Parathyroid adenoma (tissue), 2 donors: ENCODE measurements around the gene AHSP.

Experiments
- H2AFZ ChIP-seq: fragments of 300-600 bp; sonication (generic); one replicate; pipeline ENCODE4 v1.7.0; 2017; ENCODE audit warnings: antibody characterized with exemption, mild to moderate bottlenecking
- H3K27ac ChIP-seq: fragments of 300-600 bp; sonication (generic); one replicate; pipeline ENCODE4 v1.7.0; 2017
- H3K27me3 ChIP-seq: fragments of 300-600 bp; sonication (generic); one replicate; pipeline ENCODE4 v1.7.0; 2017; ENCODE audit warnings: low read length; ENCODE audit not compliant: control insufficient read depth, insufficient read depth
- H3K36me3 ChIP-seq: fragments of 300-600 bp; sonication (generic); one replicate; pipeline ENCODE4 v1.7.0; 2017; ENCODE audit warnings: low read length; ENCODE audit not compliant: control insufficient read depth, insufficient read depth
- H3K4me1 ChIP-seq: fragments of 300-600 bp; sonication (generic); one replicate; pipeline ENCODE4 v1.7.0; 2017; ENCODE audit warnings: control low read depth
- H3K4me2 ChIP-seq: fragments of 300-600 bp; sonication (generic); one replicate; pipeline ENCODE4 v1.7.0; 2017; ENCODE audit warnings: low read length
- H3K4me3 ChIP-seq: fragments of 300-600 bp; sonication (generic); one replicate; pipeline ENCODE4 v1.7.0; 2017; ENCODE audit warnings: low read depth, low read length
- H3K79me2 ChIP-seq: fragments of 300-600 bp; sonication (generic); one replicate; pipeline ENCODE4 v1.7.0; 2017; ENCODE audit warnings: control low read depth
- H3K9ac ChIP-seq: fragments of 300-600 bp; sonication (generic); one replicate; pipeline ENCODE4 v1.7.0; 2017; ENCODE audit warnings: mild to moderate bottlenecking
- H3K9me3 ChIP-seq: fragments of 300-600 bp; sonication (generic); one replicate; pipeline ENCODE4 v1.7.0; 2017; ENCODE audit warnings: low read length; ENCODE audit not compliant: control insufficient read depth
- CTCF ChIP-seq: fragments of 300-600 bp; sonication (generic); IDR thresholded peaks from one replicate; pipeline ENCODE4 v1.7.0; 2017; ENCODE audit warnings: antibody characterized with exemption, mild to moderate bottlenecking
- donor health status: primary hyperparathyroidism.

AHSP gene

GRCh38 chr16:31531096-31531495, 3.4 kb downstream of the AHSP start:
- H3K4me3 ChIP-seq, result no peak overlapping the region
- no peak overlapping the region for H3K27ac ChIP-seq
- H3K9me3 ChIP-seq, result no peaks in the 10 kb centered on the region
- H3K36me3 ChIP-seq, result no peaks in the 10 kb centered on the region
- no peaks in the 10 kb centered on the region for H3K27me3 ChIP-seq
- no peak overlapping the region for H2AFZ ChIP-seq
- TF ChIP-seq CTCF, result no peak
- H3K4me2 ChIP-seq, result no peak overlapping the region
- no peaks in the 10 kb centered on the region for H3K4me1 ChIP-seq
- no peaks in the 10 kb centered on the region for H3K79me2 ChIP-seq
- no peak overlapping the region for H3K9ac ChIP-seq

GRCh38 chr16:31532120-31532519, 4.4 kb downstream of the AHSP start:
- H3K27me3 ChIP-seq, result no peaks in the 10 kb centered on the region
- no peaks in the 10 kb centered on the region for H3K36me3 ChIP-seq
- H3K9me3 ChIP-seq, result no peaks in the 10 kb centered on the region
- TF ChIP-seq CTCF, result no peak
- H3K79me2 ChIP-seq, result no peaks in the 10 kb centered on the region
- H2AFZ ChIP-seq, result no peak overlapping the region
- H3K27ac ChIP-seq, result no peak overlapping the region
- H3K4me2 ChIP-seq, result no peak overlapping the region
- no peak overlapping the region for H3K9ac ChIP-seq
- H3K4me3 ChIP-seq, result no peak overlapping the region
- H3K4me1 ChIP-seq, result no peaks in the 10 kb centered on the region

GRCh38 chr16:31532896-31533295, 5.2 kb downstream of the AHSP start:
- Histone ChIP-seq H3K9me3 (no peaks in the 10 kb centered on the region), H3K27ac (no peak overlapping the region), H3K4me1 (no peaks in the 10 kb centered on the region), H3K36me3 (no peaks in the 10 kb centered on the region), H3K9ac (no peak overlapping the region), H3K4me2 (no peak overlapping the region), H2AFZ (no peak overlapping the region), H3K4me3 (no peak overlapping the region), H3K27me3 (no peaks in the 10 kb centered on the region), H3K79me2 (no peaks in the 10 kb centered on the region)
- TF ChIP-seq CTCF, result no peak

GRCh38 chr16:31535737-31536136, 8.0 kb downstream of the AHSP start:
- Histone ChIP-seq H2AFZ (no peak overlapping the region), H3K4me3 (peak overlapping the region; percentile 22), H3K27me3 (no peaks in the 10 kb centered on the region), H3K4me1 (no peaks in the 10 kb centered on the region), H3K4me2 (peak overlapping the region; percentile 56), H3K9me3 (no peaks in the 10 kb centered on the region), H3K36me3 (no peaks in the 10 kb centered on the region), H3K27ac (no peak overlapping the region), H3K79me2 (no peaks in the 10 kb centered on the region), H3K9ac (no peak overlapping the region)
- TF ChIP-seq CTCF, result no peak

- no peak for TF ChIP-seq CTCF
- Histone ChIP-seq H3K36me3 (no peaks in the 10 kb centered on the region), H3K9ac (no peak overlapping the region), H3K27ac (no peak overlapping the region), H3K9me3 (no peaks in the 10 kb centered on the region), H2AFZ (no peak overlapping the region), H3K4me2 (no peak overlapping the region), H3K27me3 (no peaks in the 10 kb centered on the region), H3K79me2 (no peaks in the 10 kb centered on the region), H3K4me3 (no peak overlapping the region), H3K4me1 (no peaks in the 10 kb centered on the region)
These were observed 9.2 kb downstream of the AHSP start for GRCh38 chr16:31536804-31537361.
